GM18502 (cell line): ENCODE data around the gene CA5B.
"Not testable (repeated sequence)": the region's sequence is repeated elsewhere in the genome, so short reads cannot be mapped to it uniquely, and the experiment has no call there.

Source experiments
- ATAC-seq: cut with Tn5 transposase; IDR thresholded peaks from one replicate; pipeline ENCODE4 v1.9.1; 2021; ENCODE audit warnings: mild to moderate bottlenecking; ENCODE audit not compliant: unreplicated experiment, poor library complexity

The CA5B gene, protein sequence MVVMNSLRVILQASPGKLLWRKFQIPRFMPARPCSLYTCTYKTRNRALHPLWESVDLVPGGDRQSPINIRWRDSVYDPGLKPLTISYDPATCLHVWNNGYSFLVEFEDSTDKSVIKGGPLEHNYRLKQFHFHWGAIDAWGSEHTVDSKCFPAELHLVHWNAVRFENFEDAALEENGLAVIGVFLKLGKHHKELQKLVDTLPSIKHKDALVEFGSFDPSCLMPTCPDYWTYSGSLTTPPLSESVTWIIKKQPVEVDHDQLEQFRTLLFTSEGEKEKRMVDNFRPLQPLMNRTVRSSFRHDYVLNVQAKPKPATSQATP

DNA sequence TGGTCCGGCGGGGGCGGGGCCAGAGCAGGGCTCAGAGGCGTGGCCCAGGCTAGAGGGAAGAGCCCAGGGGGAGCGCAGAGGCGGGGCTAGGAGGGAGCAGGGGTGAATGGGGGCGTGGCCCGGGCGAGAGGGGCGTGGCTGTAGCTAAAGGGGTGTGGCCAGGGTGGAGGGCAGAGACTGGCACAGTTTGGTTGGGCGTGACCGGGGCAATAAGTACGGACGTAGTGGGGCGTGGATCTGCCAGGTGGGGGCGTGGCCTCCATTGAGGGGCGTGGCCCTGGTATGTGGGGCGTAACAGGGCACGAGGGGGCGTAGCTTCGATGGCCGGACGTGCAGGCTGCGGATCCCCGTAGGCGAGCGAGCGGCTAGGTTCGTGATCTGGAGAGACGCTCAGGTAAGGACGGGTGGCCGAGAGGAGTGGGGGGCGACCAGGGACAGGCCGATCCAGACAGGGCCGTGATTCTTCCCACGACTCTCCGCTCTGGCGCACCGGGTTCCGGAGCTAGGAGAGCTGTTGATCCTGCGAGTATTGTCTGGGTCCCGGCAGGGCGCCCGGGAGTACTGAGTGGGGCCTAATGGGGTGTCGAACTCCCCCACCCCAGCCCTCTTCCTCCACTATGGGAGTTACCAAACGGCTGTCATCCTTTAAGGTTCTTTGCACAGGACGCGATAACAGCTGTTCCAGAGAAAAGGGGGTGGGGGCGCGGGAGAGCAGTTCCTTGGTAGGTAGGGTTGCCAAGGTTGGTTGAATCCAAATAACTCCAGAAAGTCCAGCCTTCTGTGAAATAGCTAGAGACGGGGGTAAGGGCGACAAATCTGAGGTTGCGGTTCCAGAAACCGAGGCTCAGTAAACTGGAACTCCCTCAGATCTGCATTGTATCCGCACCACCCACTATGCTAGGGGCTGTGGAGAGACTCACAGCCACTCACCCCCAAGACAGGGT lies at the start of gene CA5B:
Gene CA5B (plus strand): TSS at position 312 of the 944 bp plus-strand sequence. CDS start 11,754 bp downstream, outside the sequence.
- ATAC-seq: peak; percentile 95

DNA sequence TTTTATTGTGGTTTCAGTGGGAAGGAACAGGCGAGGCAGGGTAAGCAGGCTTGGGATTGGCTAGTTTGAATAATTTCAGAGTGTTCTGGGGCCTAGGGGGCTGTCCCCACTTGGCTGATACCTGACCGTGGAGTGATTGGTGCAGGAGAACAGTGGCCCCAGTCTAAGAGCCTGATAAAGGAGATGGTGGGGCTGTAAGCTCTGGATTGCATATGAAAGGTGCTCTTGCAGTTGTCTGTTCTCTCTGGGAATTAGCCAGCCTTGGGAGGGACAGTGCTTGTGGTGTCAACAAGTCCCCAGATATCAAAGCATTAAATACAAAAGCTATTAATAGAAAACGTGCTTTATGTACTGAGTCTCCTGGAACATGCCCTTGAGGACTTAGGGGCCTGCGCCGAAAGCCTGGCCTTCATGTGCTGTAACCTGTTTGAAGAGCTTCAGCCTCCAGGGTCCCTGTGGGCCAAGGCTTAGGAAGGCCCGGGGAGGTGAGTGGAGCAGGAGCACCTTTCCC lies 43.1 kb upstream of the CA5B start:
- no peak for ATAC-seq

GRCh38 chrX:15696516-15696915 lies 41.6 kb upstream of the CA5B start:
- no peak for ATAC-seq

DNA sequence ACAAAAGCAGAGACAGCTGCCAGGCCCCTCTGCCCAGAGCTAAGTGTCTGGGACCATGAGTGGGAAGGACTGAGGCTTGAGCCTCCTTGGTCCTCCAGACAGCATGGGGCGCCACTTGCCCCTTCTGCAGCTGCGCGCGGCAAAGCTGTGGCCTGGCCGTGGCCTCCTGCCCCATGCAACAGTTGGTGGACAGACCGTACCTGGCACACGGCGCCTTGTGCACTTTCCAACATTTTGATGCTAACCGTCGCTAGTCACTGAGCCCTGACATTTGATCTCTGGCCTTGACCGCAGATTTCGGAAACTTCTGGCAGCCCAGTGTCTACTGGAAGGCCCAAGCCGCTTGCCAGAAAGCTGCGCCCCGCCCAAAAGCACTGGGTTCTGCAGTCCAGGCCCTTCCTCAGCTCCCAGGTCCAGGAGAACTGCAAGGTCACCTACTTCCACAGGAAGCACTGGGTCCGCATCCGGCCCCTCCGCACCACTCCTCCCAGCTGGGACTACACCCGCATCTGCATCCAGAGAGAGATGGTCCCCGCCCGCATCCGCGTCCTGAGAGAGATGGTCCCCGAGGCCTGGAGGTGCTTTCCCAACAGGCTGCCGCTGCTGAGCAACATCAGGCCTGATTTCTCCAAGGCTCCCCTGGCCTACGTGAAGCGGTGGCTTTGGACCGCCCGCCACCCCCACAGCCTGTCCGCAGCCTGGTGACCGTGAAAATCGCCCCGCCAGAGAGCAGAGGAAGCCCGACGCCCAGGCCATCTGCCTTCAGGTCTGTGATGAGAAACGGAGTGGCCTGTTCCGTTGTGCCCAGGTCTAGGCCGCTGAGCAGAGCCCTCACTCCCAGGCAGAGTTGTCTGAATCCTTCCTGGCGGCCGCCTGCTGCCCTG lies 35.3 kb upstream of the CA5B start:
- no peak for ATAC-seq

GRCh38 chrX:15703809-15704208 lies 34.3 kb upstream of the CA5B start:
- ATAC-seq: not testable (repeated sequence)

- ATAC-seq: not testable (repeated sequence)
Measured at GRCh38 chrX:15704273-15704672, 33.8 kb upstream of the CA5B start.

DNA sequence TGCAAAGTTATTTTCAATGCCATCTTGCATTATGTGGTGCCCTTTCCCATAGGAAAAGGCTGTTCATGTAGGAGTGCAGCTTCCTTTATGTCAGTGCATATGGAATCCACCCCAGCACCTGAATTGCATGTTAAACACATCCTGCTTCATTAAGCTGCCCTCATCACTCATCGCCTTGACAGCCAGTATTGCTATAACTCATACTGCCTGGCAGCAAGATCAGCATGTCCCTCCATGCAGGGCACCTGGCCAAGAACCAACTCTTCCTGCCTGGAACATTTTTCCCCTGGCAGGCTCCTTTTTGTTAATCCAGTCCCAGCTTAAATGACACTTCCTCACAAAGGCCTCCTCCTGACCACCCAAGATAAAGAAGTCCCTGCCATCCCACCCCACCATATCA lies 23.5 kb upstream of the CA5B start:
- ATAC-seq: no peak

DNA sequence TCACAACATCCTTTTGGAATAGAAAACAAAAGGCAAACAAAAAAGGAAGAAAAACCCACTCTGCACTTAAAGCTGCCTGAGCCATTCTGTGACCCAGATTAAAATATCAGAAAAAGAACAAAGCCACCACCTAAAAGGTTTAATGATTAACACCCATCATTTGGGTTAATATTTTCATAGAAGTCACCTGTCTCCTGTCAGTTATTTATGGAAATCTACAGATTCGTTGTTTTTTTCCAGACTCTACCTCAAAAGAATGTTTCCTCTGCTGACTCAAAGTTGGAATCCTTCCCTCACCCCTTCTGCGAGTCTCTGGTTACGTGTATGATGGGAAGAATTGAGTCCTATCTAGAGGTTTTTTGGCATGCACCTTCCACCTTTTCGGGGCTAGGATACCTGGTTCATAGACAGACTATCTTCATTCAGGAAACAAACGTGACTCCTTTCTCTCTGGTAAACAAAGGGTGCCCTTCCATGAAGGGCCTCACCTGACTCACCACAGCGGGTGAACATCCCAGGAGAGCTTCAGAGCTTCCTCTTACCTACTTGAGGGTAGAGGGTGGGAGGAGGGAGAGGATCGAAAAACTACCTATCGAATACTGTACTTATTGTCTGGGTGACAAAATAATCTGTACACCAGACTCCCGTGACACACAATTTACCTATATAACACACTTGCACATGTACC lies 19.6 kb upstream of the CA5B start:
- ATAC-seq: no peak

GRCh38 chrX:15719324-15719968 lies 18.6 kb upstream of the CA5B start:
- ATAC-seq: no peak

DNA sequence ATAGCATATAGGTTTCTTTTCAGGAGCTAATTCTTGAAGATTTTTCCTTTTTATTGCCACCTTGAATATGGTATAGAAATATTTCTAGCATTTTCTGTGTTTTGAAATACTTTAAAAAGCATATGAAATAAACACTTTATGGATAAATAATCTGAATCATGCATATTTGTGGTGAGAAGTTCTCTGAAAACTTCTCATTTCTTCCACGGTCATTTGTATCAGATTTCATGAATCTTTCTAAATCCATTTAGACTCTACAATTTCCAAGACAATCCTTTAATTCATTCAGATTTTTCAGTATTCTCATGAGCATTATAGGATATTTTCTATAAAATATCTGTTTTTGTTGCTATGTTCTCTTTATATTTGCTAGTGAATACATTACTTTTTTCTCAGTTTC lies 16.2 kb upstream of the CA5B start:
- no peak for ATAC-seq

- ATAC-seq: no peak
Measured at GRCh38 chrX:15723887-15724517, 14.1 kb upstream of the CA5B start.

- ATAC-seq: no peak
Measured at GRCh38 chrX:15724911-15725310, 13.2 kb upstream of the CA5B start.

GRCh38 chrX:15731368-15731767 lies 6.7 kb upstream of the CA5B start:
- not testable (repeated sequence) for ATAC-seq

- no peak for ATAC-seq
Measured at GRCh38 chrX:15737190-15737958, 696 bp upstream of the CA5B start.

GRCh38 chrX:15739886-15740285 lies 1.8 kb downstream of the CA5B start:
- ATAC-seq: no peak

DNA sequence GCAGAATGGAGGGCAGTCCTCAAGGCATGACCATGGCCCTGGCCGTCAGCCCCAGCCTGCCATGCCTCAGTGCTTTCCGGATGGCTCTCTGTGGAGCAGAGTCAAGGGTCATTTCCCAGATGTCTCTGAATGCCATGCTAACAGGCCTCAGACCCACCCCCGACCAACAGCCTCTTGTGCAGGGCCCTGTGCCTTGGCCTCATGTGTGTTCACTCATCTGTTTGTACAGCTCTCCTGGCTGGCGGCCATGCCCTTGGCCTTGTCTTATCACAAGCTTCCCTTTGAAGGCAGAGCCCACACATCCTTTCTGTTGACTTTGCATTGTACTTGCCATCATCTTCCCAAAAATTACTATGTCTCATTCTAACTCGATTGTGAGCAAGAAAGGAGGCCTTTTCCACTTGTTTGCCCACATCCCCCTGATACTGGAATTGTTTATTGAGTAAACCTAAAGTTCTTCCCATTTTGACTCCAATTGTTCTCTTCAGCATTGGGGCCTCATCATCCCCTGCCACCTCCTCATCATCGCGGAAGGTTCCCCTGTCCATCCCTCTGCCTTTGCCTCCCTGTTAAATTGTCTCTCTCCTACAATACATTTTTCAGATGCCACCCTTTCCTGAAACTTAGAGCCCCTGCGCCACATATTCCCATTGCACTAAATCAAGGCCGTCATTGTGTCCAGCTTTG lies 6.3 kb downstream of the CA5B start:
- no peak for ATAC-seq

- ATAC-seq: no peak
Measured at GRCh38 chrX:15745179-15745578, 7.1 kb downstream of the CA5B start.
